Stromal cell of bone marrow (primary cell): Measurements from ENCODE around the gene TTC33.

Source experiments
- DNase-seq: peaks from one replicate; pipeline ENCODE4 v3.0.0-alpha.2; 2012; ENCODE audit warnings: low read depth

Gene TTC33

GRCh38 chr5:40480392-40480791 is 275.4 kb downstream of the TTC33 start:
- DNase-seq = no peak

- DNase-seq = no peak
Observed at GRCh38 chr5:40479939-40480338, 275.8 kb downstream of the TTC33 start.

GRCh38 chr5:40478766-40479165 is 277.0 kb downstream of the TTC33 start:
- no peak for DNase-seq

- peak; percentile 63 for DNase-seq
Observed at GRCh38 chr5:40477856-40478546, 277.8 kb downstream of the TTC33 start.

GRCh38 chr5:40475561-40475960 is 280.2 kb downstream of the TTC33 start:
- peak; percentile 51 for DNase-seq

- no peak for DNase-seq
Observed at GRCh38 chr5:40474250-40474649, 281.5 kb downstream of the TTC33 start.

- DNase-seq = no peak
Observed at GRCh38 chr5:40465416-40465815, 290.3 kb downstream of the TTC33 start.

- DNase-seq = no peak
Observed at GRCh38 chr5:40464511-40464910, 291.2 kb downstream of the TTC33 start.
